Measurements from ENCODE around the gene COLQ. TPM values are rescaled to one million over a fixed set of nuclear protein-coding genes. Genes with fewer than 3 reads are reported as not detected.
"Not testable (repeated sequence)": the region's sequence is repeated elsewhere in the genome, so short reads cannot be mapped to it uniquely, and the experiment has no call there.

Gene COLQ
- total RNA-seq, 2 donors from 2014 or later: 6.4 to 23.8 TPM

- DNase-seq (no peak), ATAC-seq (no peak)
- intact Hi-C loops (cut with DNase I): no loop called here
Observed at GRCh38 chr3:15443826-15444524, 77.5 kb downstream of the COLQ start.

DNA sequence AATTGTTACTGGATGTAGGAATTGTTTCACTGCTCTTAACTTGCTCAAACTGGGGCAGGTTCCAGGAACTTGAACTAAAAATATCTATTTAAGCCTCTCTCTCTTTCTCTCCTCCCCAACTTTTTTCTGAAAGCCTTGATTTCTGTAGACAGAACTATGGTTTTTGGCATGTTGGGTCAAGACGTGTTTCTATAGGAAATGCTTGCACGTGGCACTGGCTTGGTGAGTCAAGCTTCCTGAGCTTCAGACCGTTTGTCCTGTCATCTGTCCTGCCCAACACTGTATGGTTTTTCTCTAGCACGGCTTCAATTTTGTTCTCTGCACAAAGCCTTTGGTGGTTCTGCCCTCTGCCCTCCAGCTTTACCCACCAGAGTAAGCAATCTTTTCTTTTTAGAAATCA, 80.6 kb downstream of the COLQ start:
- intact Hi-C loops (cut with DNase I): no loop called here
- DNase-seq (no peak), ATAC-seq (no peak)

DNA sequence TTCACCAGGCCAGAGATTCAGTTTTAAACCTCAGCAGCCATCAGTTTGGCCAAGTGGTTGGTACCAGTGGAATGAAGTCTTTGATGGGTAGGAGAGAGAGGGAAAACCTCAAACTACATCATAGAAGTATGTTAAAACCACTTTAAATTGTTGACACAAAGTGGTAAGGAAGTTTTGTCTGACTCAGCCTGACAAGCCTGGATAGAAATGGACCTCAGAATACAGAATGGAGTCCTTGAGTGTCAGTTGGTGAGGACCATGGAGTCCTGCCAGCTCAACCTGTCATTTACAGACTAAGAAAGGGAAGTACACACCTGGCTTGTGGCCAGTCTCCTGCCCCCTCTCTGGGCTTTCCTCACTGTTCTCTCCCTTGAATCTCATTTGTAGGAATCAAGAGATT, 82.0 kb downstream of the COLQ start:
- intact Hi-C loops (cut with DNase I): no loop called here
- ATAC-seq (no peak), DNase-seq (no peak)

- ATAC-seq (no peak), DNase-seq (no peak)
- intact Hi-C loops (cut with DNase I): no loop called here
Observed at GRCh38 chr3:15438983-15439382, 82.5 kb downstream of the COLQ start.

- DNase-seq: no peak
- no peak for ATAC-seq
- intact Hi-C loops (cut with DNase I): no loop called here
Observed at GRCh38 chr3:15436246-15436645, 85.3 kb downstream of the COLQ start.

DNA sequence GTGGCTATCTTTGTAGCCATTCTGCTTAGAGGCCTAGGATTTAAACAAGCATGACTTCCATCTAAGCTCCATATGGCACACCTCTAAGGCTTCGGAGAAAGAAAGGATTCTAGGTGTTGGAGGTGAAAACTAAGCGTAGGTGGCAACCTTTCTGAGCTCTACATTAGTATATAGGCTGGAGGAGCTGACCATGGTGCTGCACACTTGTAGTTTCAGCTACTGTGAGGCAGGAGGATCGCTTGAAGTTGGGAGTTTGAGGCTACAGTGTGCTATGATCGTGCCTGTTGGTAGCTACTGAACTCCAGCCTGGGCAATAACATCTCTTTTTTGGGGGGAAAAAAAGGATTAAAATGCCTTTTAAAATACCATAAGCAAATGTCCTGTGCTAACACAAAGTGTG, 86.8 kb downstream of the COLQ start:
- intact Hi-C loops (cut with DNase I): no loop called here
- DNase-seq (no peak), ATAC-seq (no peak)

DNA sequence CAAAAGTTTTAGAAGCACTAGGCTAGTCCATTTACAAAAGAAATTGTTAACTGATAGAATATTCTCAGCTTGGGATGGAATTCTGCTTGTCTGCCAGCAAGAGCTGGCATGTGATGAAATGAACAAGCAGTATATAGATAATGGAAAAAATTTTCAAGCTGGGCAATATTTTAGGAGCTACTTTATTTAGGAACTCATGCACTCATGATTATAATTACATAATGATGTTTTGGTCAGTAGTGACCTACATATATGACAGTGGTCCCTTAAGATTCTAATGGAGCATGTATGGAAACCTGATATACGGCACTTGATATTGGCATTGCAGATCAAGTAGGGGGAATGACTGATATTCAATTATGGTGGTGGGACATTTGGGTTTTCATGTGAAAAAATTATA, 88.0 kb downstream of the COLQ start:
- intact Hi-C loops (cut with DNase I): no loop called here
- DNase-seq (no peak), ATAC-seq (no peak)

- intact Hi-C loops (cut with DNase I): no loop called here
- DNase-seq: no peak
- ATAC-seq: no peak
Observed at GRCh38 chr3:15431256-15431837, 90.2 kb downstream of the COLQ start.

DNA sequence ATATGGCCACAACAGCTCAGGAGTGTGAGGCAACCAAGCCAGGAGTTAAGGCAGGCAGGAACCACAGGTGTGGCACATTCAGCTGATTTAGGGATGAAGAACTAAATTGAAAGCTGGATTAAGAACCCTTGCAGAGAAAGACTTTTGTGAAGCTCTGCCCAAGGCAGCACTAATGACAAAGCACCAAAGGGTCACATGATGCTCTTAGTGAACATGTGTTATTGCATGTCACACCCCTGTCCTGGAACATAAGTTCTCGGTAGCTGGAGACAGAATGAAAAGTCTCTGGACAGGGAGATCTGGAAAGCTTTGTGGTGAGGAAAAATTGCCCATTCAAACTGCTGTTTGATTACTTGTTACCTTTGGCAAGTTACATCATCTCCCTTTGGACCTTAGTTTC, 90.9 kb downstream of the COLQ start:
- intact Hi-C loops (cut with DNase I): no loop called here
- ATAC-seq: no peak
- DNase-seq: no peak

DNA sequence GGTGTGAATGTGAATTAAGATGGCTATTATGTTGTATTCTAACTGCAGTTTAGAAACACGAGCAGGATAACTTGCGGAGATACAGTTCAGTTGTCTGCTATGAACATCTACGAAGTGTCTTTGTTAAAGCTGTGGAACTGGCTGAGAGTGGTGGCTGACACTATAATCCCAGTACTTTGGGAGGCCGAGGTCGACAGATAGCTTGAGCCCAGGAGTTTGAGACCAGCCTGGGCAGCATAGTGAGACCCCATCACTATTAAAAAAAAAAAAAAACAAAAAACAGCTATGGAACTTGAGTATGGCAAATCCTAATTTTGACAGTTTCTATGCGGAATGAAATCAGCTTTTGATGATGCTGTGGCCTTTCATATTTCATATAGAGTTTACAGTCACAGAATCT, 92.4 kb downstream of the COLQ start:
- ATAC-seq: no peak
- DNase-seq: no peak
- intact Hi-C loops (cut with DNase I): loop anchor here (5.0 to 10.0 kb wide), 2 partner anchors 126 to 128 kb away; no protein-coding TSS in a partner anchor

DNA sequence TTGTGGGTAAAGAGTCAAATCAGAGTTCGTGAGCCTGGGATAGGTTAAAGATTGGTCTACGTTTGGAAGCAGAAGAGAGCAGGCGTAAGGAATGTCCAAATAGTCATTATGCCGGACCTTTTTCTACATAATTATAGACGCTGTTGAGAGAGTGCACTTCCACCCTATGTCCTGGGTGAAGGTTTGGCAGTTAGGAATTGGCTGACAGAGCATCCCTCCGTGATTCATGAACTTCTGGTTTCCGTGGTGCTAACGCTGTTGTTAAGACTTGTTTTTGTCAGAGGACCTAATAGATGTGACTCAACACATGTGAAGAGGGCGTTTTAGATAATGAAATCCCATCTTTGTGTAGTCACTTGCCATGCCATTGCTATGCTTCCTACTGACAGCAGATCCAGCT, 93.0 kb downstream of the COLQ start:
- intact Hi-C loops (cut with DNase I): loop anchor here (5.0 to 10.0 kb wide), 2 partner anchors 126 to 129 kb away; no protein-coding TSS in a partner anchor
- peak in 1 of 2 donors; percentile 68 for ATAC-seq

DNA sequence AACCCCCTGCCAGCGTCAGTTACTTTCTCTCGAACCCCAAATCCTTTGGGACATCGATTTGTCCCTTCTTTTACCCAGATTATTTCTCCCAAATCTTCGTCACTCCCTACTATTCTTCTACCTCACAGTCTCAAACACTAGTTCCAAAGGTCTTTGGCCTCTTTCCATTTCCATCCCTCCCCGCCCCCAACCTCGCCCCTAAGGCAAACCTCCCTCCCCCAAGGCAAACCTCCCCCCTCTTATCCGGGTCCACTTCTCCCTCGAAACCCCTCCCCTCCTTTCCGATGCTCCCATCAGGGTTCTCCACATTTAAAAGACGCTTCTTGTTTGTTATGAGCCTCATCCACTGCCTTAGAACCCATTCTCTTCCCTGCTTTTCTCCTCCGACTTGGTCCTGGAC, 93.5 kb downstream of the COLQ start:
- peak; percentile 9 to 33 for ATAC-seq
- intact Hi-C loops (cut with DNase I): loop anchor here (5.0 to 10.0 kb wide), 2 partner anchors 127 to 129 kb away; no protein-coding TSS in a partner anchor
- no peak for DNase-seq

More for the DNA sequence above, 93.0 kb downstream of the COLQ start:
- DNase-seq: no peak

DNA sequence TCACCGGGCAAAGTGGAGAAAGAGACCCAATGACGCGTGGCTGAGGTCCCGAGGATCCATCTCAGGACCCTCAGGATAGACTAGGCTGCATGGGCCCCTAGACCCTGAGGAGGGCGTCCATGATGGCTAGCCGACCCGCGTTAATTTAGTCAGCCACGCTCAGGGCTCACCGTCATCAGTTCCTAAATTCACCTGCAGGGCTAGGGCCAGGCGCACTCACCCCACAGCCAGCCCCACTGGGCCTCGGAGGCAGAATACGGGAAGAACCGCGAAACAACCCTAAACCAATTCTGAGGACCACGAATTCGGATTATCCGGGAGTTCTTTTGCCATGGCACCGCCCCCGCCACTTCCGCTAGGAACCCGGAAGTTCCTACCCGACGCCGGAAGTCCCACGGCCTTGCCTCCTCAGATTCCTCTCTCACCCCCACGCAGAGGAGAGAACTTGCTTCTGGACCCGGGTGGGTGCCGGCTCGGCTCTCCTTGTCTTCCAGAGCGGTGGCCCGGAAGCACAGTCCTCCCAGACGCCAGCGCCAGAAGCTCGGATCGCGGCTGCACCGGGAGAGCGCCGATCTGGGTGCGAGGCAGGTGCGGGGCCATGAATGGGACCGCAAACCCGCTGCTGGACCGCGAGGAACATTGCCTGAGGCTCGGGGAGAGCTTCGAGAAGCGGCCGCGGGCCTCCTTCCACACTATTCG, 94.2 kb downstream of the COLQ start, which contains the start of the genes EAF1 and METTL6:
EAF1 (plus strand) TSS at position 417 of the 699 bp plus-strand sequence; CDS start at position 599, 182 bp downstream.
METTL6 (minus strand) TSS at position 363 of the 699 bp plus-strand sequence. CDS start 1,033 bp downstream, outside the sequence.
- intact Hi-C loops (cut with DNase I): loop anchor here (5.0 to 10.0 kb wide), 2 partner anchors 127 to 130 kb away; no protein-coding TSS in a partner anchor
- DNase-seq (peak; percentile 92), ATAC-seq (peak; percentile 96 to 98)

GRCh38 chr3:15426579-15427118, 94.9 kb downstream of the COLQ start:
- no peak for ATAC-seq
- DNase-seq: no peak
- intact Hi-C loops (cut with DNase I): loop anchor here (5.0 to 10.0 kb wide), 2 partner anchors 128 to 131 kb away; no protein-coding TSS in a partner anchor

GRCh38 chr3:15420871-15421270, 100.6 kb downstream of the COLQ start:
- intact Hi-C loops (cut with DNase I): loop anchor here in 1 of 2 donors (10.0 kb wide), 1 partner anchor 134 kb away; no protein-coding TSS in a partner anchor
- DNase-seq: no peak
- ATAC-seq: no peak

DNA sequence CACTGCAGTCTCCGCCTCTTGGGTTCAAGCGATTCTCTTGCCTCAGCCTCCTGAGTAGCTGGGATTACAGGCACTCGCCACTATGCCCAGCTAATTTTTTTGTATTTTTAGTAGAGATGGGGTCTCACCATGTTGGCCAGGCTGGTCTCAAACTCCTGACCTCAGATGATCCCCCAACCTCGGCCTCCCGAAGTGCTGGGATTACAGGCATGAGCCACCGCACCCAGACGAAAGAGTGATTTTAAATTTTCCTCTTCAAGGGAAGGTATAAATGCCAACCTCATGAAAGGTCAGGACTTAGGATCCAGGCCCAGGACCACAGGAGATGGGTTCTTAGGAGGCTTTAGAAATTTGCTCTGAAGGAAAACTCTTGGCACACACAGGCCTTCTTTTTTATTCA, 110.5 kb downstream of the COLQ start:
- DNase-seq; ATAC-seq; intact Hi-C loops (cut with DNase I): not testable (repeated sequence)

GRCh38 chr3:15409774-15410173, 111.7 kb downstream of the COLQ start:
- intact Hi-C loops (cut with DNase I): loop anchor here (5.0 to 10.0 kb wide), 2 partner anchors 205 to 207 kb away; partner anchors contain the start of gene CAPN7 (in 1 of the 2)
- no peak for ATAC-seq
- no peak for DNase-seq

DNA sequence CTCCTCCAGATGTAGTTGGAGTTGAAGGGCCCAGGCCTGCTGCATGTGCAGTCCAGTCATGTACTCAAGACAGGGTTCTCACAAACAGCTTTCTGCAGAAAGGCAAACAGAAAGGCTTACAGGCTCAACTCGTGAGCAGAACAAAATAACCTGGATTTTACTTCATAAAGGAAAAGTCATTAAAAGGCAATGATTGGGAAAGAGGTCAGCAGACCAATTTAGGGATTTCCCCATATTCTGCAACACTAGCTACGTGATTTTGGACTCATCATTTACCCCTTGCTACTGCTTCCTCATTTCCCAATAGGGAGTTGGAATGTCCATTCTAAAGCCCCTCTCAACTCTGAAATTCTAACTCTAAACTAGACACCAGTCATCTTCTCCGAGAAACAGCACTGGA, 112.3 kb downstream of the COLQ start:
- no peak for ATAC-seq
- intact Hi-C loops (cut with DNase I): loop anchor here (5.0 to 10.0 kb wide), 2 partner anchors 204 to 207 kb away; partner anchors contain the start of gene CAPN7 (in 1 of the 2)
- DNase-seq: no peak

- ATAC-seq: peak; percentile 63 to 81
- intact Hi-C loops (cut with DNase I): loop anchor here (1.0 to 10.0 kb wide), 3 partner anchors 137 to 203 kb away; partner anchors contain the start of gene CAPN7 (in 1 of the 2)
Observed at GRCh38 chr3:15405448-15406050, 116.0 kb downstream of the COLQ start.

More at GRCh38 chr3:15405448-15406050, 116.0 kb downstream of the COLQ start:
- DNase-seq: no peak
